Tibial nerve (tissue), 3 donors: ENCODE data around the gene PLCXD3.

Experiments used
- CTCF ChIP-seq, 5 experiments: fragments of 200-600 bp in 3 of 5; fragments of 450-650 bp in 2 of 5; sonication (generic) in 3 of 5; IDR thresholded peaks; one replicate each; pipeline ENCODE4 v1.5.1; 2016 to 2019; ENCODE audit warnings: antibody characterized with exemption in 5 of 5, mild to moderate bottlenecking in 3 of 5, moderate library complexity in 2 of 5
- POLR2A ChIP-seq, 2 donors: fragments of 450-650 bp; IDR thresholded peaks; one replicate each; pipeline ENCODE4 v1.6.1; 2017; ENCODE audit warnings: antibody characterized with exemption in 2 of 2, mild to moderate bottlenecking in 2 of 2, moderate library complexity in 2 of 2

GRCh38 chr5:41410737-41411136, 99.7 kb downstream of the PLCXD3 start:
- TF ChIP-seq CTCF (IDR thresholded peaks at IDR 0.05) = no peak
- TF ChIP-seq POLR2A (IDR thresholded peaks at IDR 0.05) = no peak
